Activated naive CD4-positive, alpha-beta T cell treated with anti-CD3 and anti-CD28 coated beads, Interleukin-2, amount 10 ng/mL, durations not matched to agents 7 days and 5 days (primary cell): Measurements from ENCODE around the gene ANK2.
"Not testable (repeated sequence)": the region's sequence is repeated elsewhere in the genome, so short reads cannot be mapped to it uniquely, and the experiment has no call there.

ENCODE experiments used
- CTCF ChIA-PET: fragments of 350-600 bp; sonication (Branson Sonifier 250); formaldehyde crosslinking; loops from one replicate; lab custom pipeline; 2021; ENCODE audit warnings: antibody characterized with exemption; lab: Charles Lee
- DNase-seq: peaks from one replicate; pipeline ENCODE4 v3.0.0-alpha.2; 2020
- H3K27ac Mint-ChIP-seq: one replicate; pipeline ENCODE4 v1.8.0; 2021; ENCODE audit warnings: mild to moderate bottlenecking, moderate library complexity, mixed read lengths
- H3K27me3 Mint-ChIP-seq: one replicate; pipeline ENCODE4 v1.8.0; 2021; ENCODE audit warnings: mild to moderate bottlenecking, mixed read lengths
- H3K36me3 Mint-ChIP-seq: one replicate; pipeline ENCODE4 v1.8.0; 2021; ENCODE audit warnings: mixed read lengths
- H3K4me1 Mint-ChIP-seq: one replicate; pipeline ENCODE4 v1.8.0; 2021; ENCODE audit warnings: mixed read lengths
- H3K4me3 Mint-ChIP-seq: one replicate; pipeline ENCODE4 v1.8.0; 2021; ENCODE audit warnings: mild to moderate bottlenecking, moderate library complexity, mixed read lengths
- H3K9me3 Mint-ChIP-seq: one replicate; pipeline ENCODE4 v1.8.0; 2021; ENCODE audit warnings: mixed read lengths

ANK2 gene

DNA sequence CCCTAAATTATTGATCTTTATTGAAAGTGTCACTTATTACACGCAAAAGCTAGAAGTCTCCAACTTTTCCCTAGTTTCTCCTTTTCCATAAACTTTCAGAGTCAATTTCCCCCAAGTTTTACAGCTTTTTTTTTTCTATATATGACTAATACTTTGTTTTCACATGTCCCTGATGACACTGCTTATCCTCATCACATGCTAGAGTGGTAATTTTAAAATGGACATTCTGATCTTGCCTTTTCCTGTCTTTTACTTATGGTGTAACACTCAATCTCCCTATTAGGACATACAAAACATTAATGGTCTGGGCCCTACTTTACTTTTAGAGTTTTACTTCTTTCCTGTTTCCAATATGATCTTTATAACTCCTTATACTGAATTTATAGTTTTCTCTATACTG lies 112.6 kb downstream of the ANK2 start:
- Mint-ChIP-seq H3K4me3 (no peak overlapping the region), H3K27me3 (no peaks in the 10 kb centered on the region), H3K9me3 (no peaks in the 10 kb centered on the region), H3K36me3 (no peaks in the 10 kb centered on the region), H3K27ac (no peak overlapping the region), H3K4me1 (no peaks in the 10 kb centered on the region)
- CTCF ChIA-PET: interaction anchor here (1.0 kb wide), 1 partner anchor 8 kb away, joined by 3 read pairs; no protein-coding TSS in a partner anchor
- DNase-seq: no peak

DNA sequence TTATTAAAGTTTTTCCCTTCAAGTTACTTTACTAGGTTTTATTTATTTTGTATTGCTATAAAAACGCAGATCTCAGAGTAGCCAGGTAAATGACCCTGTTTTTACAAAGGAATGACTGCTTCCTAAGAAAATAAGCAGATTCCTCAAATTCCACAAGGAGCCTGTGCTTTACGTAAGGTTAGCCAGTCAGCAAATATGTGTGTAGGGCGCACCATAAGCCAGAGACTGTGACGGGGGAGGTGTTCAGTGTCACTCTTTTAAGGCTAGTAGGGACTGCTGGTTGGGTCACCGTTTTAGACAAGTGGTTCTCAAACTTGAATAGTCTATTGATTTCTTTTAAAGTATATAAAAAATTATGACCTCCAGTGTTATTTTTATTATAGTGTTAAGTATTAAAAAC lies 119.9 kb downstream of the ANK2 start:
- H3K9me3 Mint-ChIP-seq: no peaks in the 10 kb centered on the region
- H3K4me3 Mint-ChIP-seq: no peak overlapping the region
- H3K27me3 Mint-ChIP-seq: no peaks in the 10 kb centered on the region
- CTCF ChIA-PET: interaction anchor here (0.8 kb wide), 1 partner anchor 8 kb away, joined by 3 read pairs; no protein-coding TSS in a partner anchor
- H3K27ac Mint-ChIP-seq: no peak overlapping the region
- no peaks in the 10 kb centered on the region for H3K36me3 Mint-ChIP-seq
- H3K4me1 Mint-ChIP-seq: no peaks in the 10 kb centered on the region
- DNase-seq: no peak

DNA sequence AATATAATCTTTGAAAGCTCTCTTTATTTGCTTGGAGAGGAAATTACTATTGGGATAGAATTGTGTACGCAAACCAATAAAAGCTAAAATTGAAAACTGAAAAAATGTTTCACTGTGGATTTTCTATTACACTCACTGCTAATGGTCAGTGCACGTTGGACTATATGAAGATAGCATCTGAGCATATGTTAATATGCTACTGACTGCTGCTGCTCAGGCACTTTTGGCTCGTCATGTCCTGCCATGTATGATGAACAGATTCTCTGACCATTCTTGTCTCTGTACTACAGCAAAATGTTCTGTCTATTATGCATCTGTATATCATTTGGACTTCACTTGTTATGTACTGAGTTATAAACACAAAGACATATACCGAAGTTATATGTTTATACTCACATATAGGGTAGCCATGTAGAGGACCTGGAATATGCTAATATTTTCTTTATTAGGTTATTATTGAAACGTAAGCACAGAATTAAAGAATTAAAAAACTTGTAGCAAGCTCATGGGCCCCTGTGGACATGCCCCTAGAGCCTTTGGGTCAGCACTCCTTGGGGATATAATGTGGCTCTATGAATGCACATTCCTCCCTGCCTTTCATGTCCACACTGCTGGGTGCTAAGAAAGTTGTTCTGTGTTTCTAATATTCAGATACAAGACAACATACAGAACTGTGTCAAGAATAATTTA lies 120.8 kb downstream of the ANK2 start:
- Mint-ChIP-seq H3K27me3 (no peaks in the 10 kb centered on the region), H3K36me3 (no peaks in the 10 kb centered on the region), H3K4me3 (no peak overlapping the region), H3K27ac (no peak overlapping the region), H3K4me1 (no peaks in the 10 kb centered on the region), H3K9me3 (no peaks in the 10 kb centered on the region)
- CTCF ChIA-PET: interaction anchor here (0.8 kb wide), 1 partner anchor 9 kb away, joined by 3 read pairs; no protein-coding TSS in a partner anchor
- no peak for DNase-seq

DNA sequence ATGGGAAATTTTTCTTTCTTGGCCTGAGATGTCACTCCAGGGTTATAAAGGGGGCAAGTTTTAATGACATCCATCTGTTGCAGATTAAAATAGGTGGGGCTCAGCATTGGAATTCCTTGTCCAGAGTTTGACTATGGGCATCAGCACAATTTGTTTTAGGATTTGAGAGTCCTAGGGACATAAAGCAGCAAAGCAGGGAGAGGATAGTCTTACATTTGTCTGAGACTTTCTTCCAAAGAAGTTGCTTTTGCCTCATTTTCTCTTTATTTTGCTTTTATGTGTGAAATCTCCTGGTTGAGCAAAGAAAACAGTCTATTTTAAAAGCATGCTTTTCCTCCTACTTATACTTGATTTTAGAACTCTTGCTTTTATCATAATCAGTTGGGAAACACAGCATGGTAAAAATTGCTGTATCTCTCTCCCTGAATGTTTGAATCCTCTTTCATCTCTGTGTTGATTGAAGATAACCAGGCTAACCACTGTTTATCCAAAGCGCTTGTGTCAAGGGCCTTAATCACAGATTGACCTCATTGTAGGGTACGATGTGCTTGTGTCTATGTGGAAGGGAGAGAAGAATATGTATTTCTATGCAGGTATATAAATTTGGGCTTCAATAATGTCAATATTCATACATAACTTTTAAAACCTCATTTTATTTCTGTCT lies 121.5 kb downstream of the ANK2 start:
- H3K4me1 Mint-ChIP-seq: no peaks in the 10 kb centered on the region
- H3K27ac Mint-ChIP-seq: no peak overlapping the region
- no peak overlapping the region for H3K4me3 Mint-ChIP-seq
- no peak for DNase-seq
- H3K27me3 Mint-ChIP-seq: no peaks in the 10 kb centered on the region
- no peaks in the 10 kb centered on the region for H3K9me3 Mint-ChIP-seq
- CTCF ChIA-PET: no interaction called here
- H3K36me3 Mint-ChIP-seq: no peaks in the 10 kb centered on the region

DNA sequence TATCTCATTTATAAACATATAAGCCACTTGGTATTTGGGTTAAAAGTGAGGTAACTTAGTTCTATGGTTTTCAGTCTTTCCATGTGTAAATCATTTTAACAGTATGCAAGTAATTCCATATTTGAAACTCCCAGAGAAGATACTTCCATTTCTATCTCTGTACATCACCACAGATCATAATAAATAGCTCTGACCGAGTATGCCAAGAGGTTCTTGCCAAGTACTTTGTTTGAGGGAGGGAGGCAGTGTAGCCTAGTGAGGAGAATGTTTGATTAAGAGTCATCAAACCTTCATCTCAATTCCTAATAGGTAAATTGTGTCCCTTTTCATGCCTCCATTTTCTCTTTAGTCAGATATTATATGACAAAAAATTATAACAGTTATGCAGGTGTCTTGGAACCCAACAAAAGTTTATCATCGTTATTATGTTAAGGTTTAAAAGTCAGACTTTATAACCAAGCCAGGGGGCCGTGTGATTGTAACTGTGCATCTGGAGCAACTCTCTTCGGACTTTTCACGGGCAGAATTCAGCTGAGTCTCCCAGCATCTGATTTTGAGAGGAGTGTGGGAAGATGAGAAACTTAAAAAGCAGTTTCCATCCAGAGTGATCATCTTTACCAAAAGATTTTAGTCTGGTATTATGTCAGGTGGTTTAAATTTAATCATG lies 123.8 kb downstream of the ANK2 start:
- Mint-ChIP-seq H3K27me3 (no peaks in the 10 kb centered on the region), H3K27ac (no peak overlapping the region), H3K4me1 (no peaks in the 10 kb centered on the region), H3K36me3 (no peaks in the 10 kb centered on the region), H3K4me3 (no peak overlapping the region), H3K9me3 (no peaks in the 10 kb centered on the region)
- CTCF ChIA-PET: no interaction called here
- no peak for DNase-seq

DNA sequence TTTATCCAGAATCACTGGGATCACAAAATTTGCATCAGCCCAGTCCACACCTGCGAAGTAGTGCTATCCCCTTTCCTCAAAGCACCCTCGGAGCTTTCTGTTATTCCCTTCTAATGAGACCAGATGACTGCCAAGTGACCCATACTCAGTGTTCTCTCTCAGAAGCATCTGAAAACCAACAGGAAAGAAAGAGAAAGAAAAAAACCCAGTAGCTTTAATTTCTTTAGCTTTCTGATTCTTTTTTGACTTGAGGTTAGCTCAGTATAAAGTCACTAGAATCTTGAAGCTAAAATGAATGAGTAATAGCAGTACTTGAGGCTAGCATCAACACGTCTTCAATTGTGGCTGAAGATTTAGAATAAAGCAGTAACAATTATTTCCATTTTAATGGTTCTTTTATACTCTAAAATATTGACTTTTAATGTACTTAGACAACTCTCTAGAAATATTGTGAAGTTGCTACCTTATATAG lies 124.4 kb downstream of the ANK2 start:
- Mint-ChIP-seq H3K4me3 (no peak overlapping the region), H3K27ac (no peak overlapping the region)
- CTCF ChIA-PET: no interaction called here

DNA sequence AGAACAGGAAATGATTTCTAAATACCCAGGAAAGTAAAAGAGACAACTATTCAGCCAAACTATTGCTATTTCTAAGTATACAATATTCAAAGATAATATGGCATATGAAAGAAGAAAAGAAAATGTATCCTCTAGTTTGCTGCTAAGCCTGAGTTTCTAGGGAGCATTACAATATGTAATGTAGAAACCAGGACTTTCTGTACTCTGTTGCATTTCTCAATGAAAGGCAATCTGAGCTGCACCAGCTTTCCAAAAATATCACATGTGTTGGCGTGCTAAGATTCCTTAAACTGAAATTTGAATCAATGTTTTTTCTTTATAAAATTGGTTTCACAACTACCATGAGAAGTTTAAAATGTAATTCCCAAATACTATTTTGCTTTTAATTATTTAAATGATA lies 129.6 kb downstream of the ANK2 start:
- H3K27me3 Mint-ChIP-seq: no peaks in the 10 kb centered on the region
- no peaks in the 10 kb centered on the region for H3K4me1 Mint-ChIP-seq
- CTCF ChIA-PET: no interaction called here
- no peaks in the 10 kb centered on the region for H3K36me3 Mint-ChIP-seq
- no peak for DNase-seq
- H3K27ac Mint-ChIP-seq: no peak overlapping the region
- H3K4me3 Mint-ChIP-seq: no peak overlapping the region
- H3K9me3 Mint-ChIP-seq: no peaks in the 10 kb centered on the region

More for the DNA sequence above, 124.4 kb downstream of the ANK2 start:
- Mint-ChIP-seq H3K27me3 (no peaks in the 10 kb centered on the region), H3K9me3 (no peaks in the 10 kb centered on the region), H3K36me3 (no peaks in the 10 kb centered on the region), H3K4me1 (no peaks in the 10 kb centered on the region)
- DNase-seq: no peak

DNA sequence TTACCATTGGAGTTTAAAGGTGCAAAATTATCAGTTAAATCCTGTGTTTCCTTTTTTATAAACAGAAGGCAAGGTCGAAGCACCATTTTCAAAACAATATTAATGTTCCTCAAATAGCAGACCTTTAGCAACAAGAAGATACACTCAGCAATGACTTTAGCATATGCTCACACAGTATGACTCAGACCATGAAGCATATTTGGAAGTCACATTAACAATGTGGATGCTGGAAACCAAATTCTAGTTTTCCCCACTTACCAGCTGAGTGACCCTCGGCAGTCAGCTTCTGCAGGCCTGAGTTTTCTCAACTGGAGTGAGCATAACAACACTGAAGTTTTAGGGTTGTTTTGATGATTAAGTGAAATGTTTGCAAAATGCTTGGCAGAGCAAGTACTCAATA lies 130.5 kb downstream of the ANK2 start:
- Mint-ChIP-seq H3K27me3 (no peaks in the 10 kb centered on the region), H3K4me3 (no peak overlapping the region), H3K9me3 (no peaks in the 10 kb centered on the region), H3K27ac (no peak overlapping the region), H3K36me3 (no peaks in the 10 kb centered on the region), H3K4me1 (no peaks in the 10 kb centered on the region)
- CTCF ChIA-PET: no interaction called here
- no peak for DNase-seq

DNA sequence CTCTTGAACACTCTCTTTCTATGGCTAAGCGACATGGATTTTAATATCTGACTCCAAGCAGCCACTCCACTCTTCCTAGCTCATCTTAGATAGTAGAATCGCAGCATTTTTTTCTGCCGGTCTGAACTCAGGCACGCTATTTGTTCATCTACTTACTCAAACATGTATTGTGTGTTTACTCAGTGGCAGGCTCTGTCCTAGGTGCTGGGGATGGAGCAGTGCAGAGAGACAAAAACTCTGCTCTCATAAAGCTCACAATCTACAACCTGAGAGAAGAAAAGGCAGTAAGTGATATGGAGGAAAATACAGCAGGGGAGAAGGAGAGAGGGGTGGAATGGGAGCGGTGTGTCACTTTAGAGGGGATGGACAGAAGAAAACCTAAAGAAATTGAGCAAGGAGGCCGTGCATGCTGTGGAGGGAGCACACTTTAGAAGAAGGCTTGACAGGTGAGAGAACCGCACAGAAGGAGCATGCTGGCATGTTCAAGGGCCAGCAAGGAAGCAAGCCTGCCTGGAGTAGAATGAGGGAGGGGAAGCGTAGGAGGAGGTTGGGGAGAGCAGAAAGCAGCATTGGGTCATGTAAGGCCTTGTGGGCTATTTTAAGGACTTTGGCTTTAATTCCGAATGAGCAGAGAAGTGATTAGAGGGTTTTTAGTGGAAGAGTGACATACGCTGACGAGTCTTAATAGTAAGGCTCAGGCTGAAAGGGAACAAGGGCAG lies 132.0 kb downstream of the ANK2 start:
- DNase-seq: no peak
- Mint-ChIP-seq H3K4me1 (no peaks in the 10 kb centered on the region), H3K27me3 (no peaks in the 10 kb centered on the region), H3K4me3 (no peak overlapping the region), H3K36me3 (no peaks in the 10 kb centered on the region), H3K27ac (no peak overlapping the region), H3K9me3 (no peaks in the 10 kb centered on the region)
- CTCF ChIA-PET: no interaction called here

DNA sequence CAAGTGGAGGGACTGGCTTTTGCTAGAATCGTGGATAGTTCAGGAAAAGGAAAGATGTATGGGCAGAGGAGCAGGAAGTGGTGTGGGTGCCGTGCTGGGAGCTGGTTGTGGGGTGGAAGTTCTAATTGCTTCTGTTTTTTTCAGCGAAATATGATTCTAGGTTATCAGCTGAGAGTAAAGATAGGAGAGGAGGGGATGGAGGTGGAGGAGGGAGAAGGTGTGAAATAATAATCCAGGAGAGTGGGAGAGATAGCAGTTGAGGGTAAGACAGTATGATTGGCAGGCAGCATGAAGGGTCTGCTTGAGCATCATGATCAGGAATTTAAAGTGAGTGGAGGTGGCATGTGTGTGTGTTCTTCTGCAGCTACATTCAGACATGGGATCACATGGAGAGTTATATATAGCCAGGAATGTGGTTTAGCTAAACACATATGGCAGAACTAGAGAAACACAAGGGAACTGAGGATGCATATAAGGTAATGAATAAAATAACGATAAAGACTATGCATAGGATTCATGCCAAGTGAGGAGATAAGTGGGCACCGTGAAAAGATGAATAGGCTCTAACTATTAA lies 133.7 kb downstream of the ANK2 start:
- Mint-ChIP-seq H3K27ac (no peak overlapping the region), H3K4me1 (no peaks in the 10 kb centered on the region), H3K36me3 (no peaks in the 10 kb centered on the region), H3K9me3 (no peaks in the 10 kb centered on the region), H3K27me3 (no peaks in the 10 kb centered on the region), H3K4me3 (no peak overlapping the region)
- CTCF ChIA-PET: no interaction called here
- no peak for DNase-seq

DNA sequence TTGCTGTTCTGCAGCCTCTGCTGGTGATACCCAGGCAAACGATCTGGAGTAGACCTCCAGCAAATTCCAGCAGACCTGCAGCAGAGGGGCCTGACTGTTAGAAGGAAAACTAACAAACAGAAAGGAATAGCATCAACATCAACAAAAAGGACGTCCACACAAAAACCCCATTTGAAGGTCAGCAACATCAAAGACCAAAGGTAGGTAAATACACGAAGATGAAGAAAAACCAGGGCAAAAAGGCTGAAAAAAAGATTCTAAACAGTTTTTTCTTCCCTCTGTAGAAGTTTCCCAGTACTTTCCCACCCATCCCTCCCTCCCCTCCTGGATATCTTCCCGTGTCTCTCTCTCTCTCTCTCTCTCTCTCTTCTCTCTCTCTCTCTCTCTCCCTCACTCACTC lies 136.8 kb downstream of the ANK2 start:
- H3K36me3 Mint-ChIP-seq, H3K9me3 Mint-ChIP-seq, H3K4me1 Mint-ChIP-seq, H3K27ac Mint-ChIP-seq, H3K4me3 Mint-ChIP-seq, DNase-seq, H3K27me3 Mint-ChIP-seq, CTCF ChIA-PET: not testable (repeated sequence)

DNA sequence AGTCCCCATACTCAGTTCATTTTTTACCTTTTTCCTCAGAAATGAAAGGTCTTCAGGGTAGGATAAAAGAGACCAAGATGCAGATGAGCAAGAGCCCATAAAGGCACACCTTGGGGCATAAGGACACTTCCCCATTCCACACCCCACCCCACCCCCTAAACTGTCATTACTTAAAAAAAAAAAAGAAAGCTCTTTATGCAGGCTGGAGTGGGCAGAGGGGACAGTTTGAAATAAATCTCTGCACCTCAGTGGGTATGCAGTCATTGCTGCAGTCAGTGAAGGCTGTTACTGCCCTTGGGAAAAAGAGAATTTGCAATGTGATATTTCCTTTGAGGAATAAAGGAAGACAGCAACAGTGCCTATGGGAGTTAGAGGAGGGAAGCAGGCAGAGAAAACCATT lies 137.5 kb downstream of the ANK2 start:
- no peak overlapping the region for H3K4me3 Mint-ChIP-seq
- H3K9me3 Mint-ChIP-seq: no peaks in the 10 kb centered on the region
- no peak for DNase-seq
- no peaks in the 10 kb centered on the region for H3K27me3 Mint-ChIP-seq
- H3K27ac Mint-ChIP-seq: no peak overlapping the region
- CTCF ChIA-PET: no interaction called here
- H3K4me1 Mint-ChIP-seq: no peaks in the 10 kb centered on the region
- H3K36me3 Mint-ChIP-seq: no peaks in the 10 kb centered on the region

DNA sequence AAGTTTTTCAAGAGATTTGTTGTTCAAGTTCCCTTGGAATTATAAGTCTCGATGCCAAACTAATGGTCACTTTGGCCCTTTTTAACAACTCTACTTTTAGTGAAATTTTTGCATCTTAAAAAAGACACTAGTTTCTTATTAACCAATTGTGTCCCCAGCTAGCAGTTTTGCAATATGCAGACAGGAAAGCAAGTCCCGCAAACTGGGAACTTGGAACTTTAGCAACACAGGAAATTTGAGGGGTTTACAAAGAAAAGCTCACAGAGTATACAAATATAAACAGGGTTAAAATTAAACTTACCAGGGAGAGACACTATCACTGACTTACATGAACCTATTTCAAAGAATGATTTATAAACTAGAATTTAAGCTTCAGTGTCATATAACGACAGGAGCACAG lies 137.9 kb downstream of the ANK2 start:
- no peak overlapping the region for H3K4me3 Mint-ChIP-seq
- H3K27me3 Mint-ChIP-seq: no peaks in the 10 kb centered on the region
- CTCF ChIA-PET: no interaction called here
- no peak overlapping the region for H3K27ac Mint-ChIP-seq
- H3K4me1 Mint-ChIP-seq: no peaks in the 10 kb centered on the region
- no peak for DNase-seq
- no peaks in the 10 kb centered on the region for H3K36me3 Mint-ChIP-seq
- no peaks in the 10 kb centered on the region for H3K9me3 Mint-ChIP-seq

DNA sequence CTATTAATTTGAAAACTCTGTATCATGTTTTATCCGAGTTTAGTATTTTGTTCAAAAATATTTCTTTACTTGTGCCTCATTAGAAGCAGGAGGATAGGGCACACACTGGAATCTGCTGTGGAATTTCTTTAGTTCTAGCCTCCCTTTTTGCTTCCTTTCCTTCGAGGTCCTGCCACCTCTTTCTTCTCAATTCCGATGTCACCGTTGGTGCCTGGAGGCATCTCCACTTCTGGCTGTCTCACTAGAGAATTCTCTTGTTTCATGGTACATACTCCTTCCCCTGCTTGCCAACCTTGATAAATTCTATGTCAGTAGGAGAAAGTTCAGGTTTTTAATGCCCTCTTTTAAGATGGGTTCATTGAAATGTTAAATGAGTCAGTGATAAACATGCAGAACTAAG lies 140.1 kb downstream of the ANK2 start:
- CTCF ChIA-PET: no interaction called here
- Mint-ChIP-seq H3K36me3 (no peaks in the 10 kb centered on the region), H3K9me3 (no peaks in the 10 kb centered on the region), H3K27ac (no peak overlapping the region), H3K4me1 (no peaks in the 10 kb centered on the region), H3K4me3 (no peak overlapping the region), H3K27me3 (no peaks in the 10 kb centered on the region)
- no peak for DNase-seq
